GM12873 (cell line): ENCODE data around the gene TTLL8.

ENCODE experiments used
- CTCF ChIP-seq: IDR thresholded peaks from 2 replicates; pipeline ENCODE4 v1.5.1; 2012; ENCODE audit warnings: low read depth, mild to moderate bottlenecking, moderate library complexity, low read length, control low read depth; ENCODE audit not compliant: insufficient read depth; ENCODE audit errors: missing control alignments

TTLL8 gene

GRCh38 chr22:50063589-50064393 is 5.7 kb upstream of the TTLL8 start:
- no peak for TF ChIP-seq CTCF

GRCh38 chr22:50062509-50063135 is 4.5 kb upstream of the TTLL8 start:
- TF ChIP-seq CTCF = no peak

GRCh38 chr22:50061824-50062355 is 3.8 kb upstream of the TTLL8 start:
- no peak for TF ChIP-seq CTCF

- no peak for TF ChIP-seq CTCF
Measured at GRCh38 chr22:50061141-50061823, 3.2 kb upstream of the TTLL8 start.

GRCh38 chr22:50060441-50061140 is 2.5 kb upstream of the TTLL8 start:
- no peak for TF ChIP-seq CTCF

- TF ChIP-seq CTCF = no peak
Measured at GRCh38 chr22:50059881-50060262, 1.8 kb upstream of the TTLL8 start.
